SK-N-SH treated with all-trans-retinoic acid at 6 μM for 48 hours (cell line): ENCODE results near the gene IKZF1.

Experiments used
- ATAC-seq: fragments of 200-7000 bp; cut with Tn5 transposase; 3 replicates; pipeline ENCODE4 v1.9.1; 2020; ENCODE audit warnings: mild to moderate bottlenecking, moderate library complexity
- ARNTL ChIP-seq: fragments of 450-650 bp; formaldehyde crosslinking; IDR thresholded peaks from 2 replicates; pipeline ENCODE4 v1.5.0; 2020; ENCODE audit warnings: low read depth, mild to moderate bottlenecking, moderate library complexity, borderline replicate concordance
- BACH2 ChIP-seq: fragments of 250-450 bp; sonication (Bioruptor Pico); IDR thresholded peaks from 2 replicates; pipeline ENCODE4 v1.9.0; 2021; ENCODE audit warnings: mild to moderate bottlenecking, borderline replicate concordance
- CSDC2 ChIP-seq: fragments of 250-450 bp; sonication (Bioruptor Pico); IDR thresholded peaks from 2 replicates; pipeline ENCODE4 v1.5.0; 2020; ENCODE audit warnings: mild to moderate bottlenecking, moderate library complexity
- ESRRG ChIP-seq: fragments of 250-450 bp; sonication (Bioruptor Pico); IDR thresholded peaks from 2 replicates; pipeline ENCODE4 v1.6.1; 2021; ENCODE audit warnings: mild to moderate bottlenecking
- GLIS3 ChIP-seq: fragments of 250-450 bp; sonication (Bioruptor Pico); IDR thresholded peaks from 2 replicates; pipeline ENCODE4 v1.5.0; 2020; ENCODE audit warnings: mild to moderate bottlenecking, moderate library complexity
- ISL1 ChIP-seq: fragments of 250-450 bp; sonication (Bioruptor Pico); IDR thresholded peaks from 2 replicates; pipeline ENCODE4 v2.1.2; 2022; ENCODE audit warnings: mild to moderate bottlenecking, moderate library complexity
- OSR1 ChIP-seq: fragments of 250-450 bp; sonication (Bioruptor Pico); IDR thresholded peaks from 2 replicates; pipeline ENCODE4 v1.8.0; 2022; ENCODE audit warnings: moderate library complexity, mild to moderate bottlenecking, inconsistent platforms
- RARB ChIP-seq: fragments of 250-450 bp; sonication (Bioruptor Pico); IDR thresholded peaks from 2 replicates; pipeline ENCODE4 v1.8.0; 2021; ENCODE audit warnings: mild to moderate bottlenecking, moderate library complexity
- TCF4 ChIP-seq: fragments of 250-450 bp; sonication (Bioruptor Pico); IDR thresholded peaks from 2 replicates; pipeline ENCODE4 v1.8.0; 2021; ENCODE audit warnings: mild to moderate bottlenecking, moderate library complexity, borderline replicate concordance
- TOX ChIP-seq: fragments of 250-450 bp; sonication (Bioruptor Pico); IDR thresholded peaks from 2 replicates; pipeline ENCODE4 v1.8.0; 2021; ENCODE audit warnings: mild to moderate bottlenecking, moderate library complexity, borderline replicate concordance
- ZC3H10 ChIP-seq: fragments of 250-450 bp; sonication (Bioruptor Pico); IDR thresholded peaks from 2 replicates; pipeline ENCODE4 v1.5.1; 2021; ENCODE audit warnings: mild to moderate bottlenecking, moderate library complexity
- ZFP3 ChIP-seq: fragments of 250-450 bp; sonication (Bioruptor Pico); IDR thresholded peaks from 2 replicates; pipeline ENCODE4 v1.5.0; 2020; ENCODE audit warnings: mild to moderate bottlenecking, moderate library complexity
- ZFP30 ChIP-seq: fragments of 450-650 bp; formaldehyde crosslinking; IDR thresholded peaks from 2 replicates; pipeline ENCODE4 v1.5.0; 2022; ENCODE audit warnings: mild to moderate bottlenecking, moderate library complexity
- ZNF565 ChIP-seq: fragments of 450-650 bp; formaldehyde crosslinking; conservative IDR thresholded peaks from 2 replicates; pipeline ENCODE4 v1.5.0; 2020; ENCODE audit warnings: low read depth, mild to moderate bottlenecking, moderate library complexity
- ZNF70 ChIP-seq: fragments of 450-650 bp; formaldehyde crosslinking; IDR thresholded peaks from 2 replicates; pipeline ENCODE4 v1.5.0; 2020; ENCODE audit warnings: mild to moderate bottlenecking, moderate library complexity
- TF ChIP-seq, protein P1 (sequence below): fragments of 250-450 bp; sonication (Bioruptor Pico); IDR thresholded peaks from 2 replicates; pipeline ENCODE4 v1.5.0; 2020; ENCODE audit warnings: mild to moderate bottlenecking, moderate library complexity
- TF ChIP-seq, protein P2 (sequence below): fragments of 250-450 bp; sonication (Bioruptor Pico); IDR thresholded peaks from 2 replicates; pipeline ENCODE4 v1.8.0; 2021; ENCODE audit warnings: low read depth, mild to moderate bottlenecking, moderate library complexity, borderline replicate concordance
- TF ChIP-seq, protein P3 (sequence below): fragments of 250-450 bp; sonication (Bioruptor Pico); IDR thresholded peaks from 2 replicates; pipeline ENCODE4 v1.5.1; 2020; ENCODE audit warnings: low read depth, mild to moderate bottlenecking, moderate library complexity
- TF ChIP-seq, protein P4 (sequence below): fragments of 250-450 bp; sonication (Bioruptor Pico); IDR thresholded peaks from 2 replicates; pipeline ENCODE4 v1.8.0; 2020; ENCODE audit warnings: mild to moderate bottlenecking, moderate library complexity, borderline replicate concordance

The IKZF1 gene

DNA sequence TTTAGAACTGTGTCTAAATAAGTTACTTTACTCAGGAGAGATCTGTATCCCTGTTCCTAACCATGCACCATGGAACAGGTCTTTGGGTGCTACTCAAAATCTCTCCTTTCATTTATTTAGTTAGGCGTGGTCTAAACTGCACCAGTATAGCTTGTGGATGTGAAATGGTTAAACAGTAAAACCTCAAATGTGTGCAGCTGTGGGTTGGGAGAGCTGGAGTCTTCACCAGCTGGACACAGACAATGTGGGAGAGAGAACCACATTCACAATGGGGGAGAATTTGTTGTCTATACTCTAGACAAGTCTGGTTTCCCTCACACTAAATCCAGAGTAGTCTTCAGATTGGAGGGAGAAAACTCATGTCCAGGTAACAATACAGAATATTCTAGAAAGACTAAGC lies 31.2 kb upstream of the IKZF1 start:
- TF ChIP-seq TOX (CRISPR knock-in tag) (no peak), OSR1 (CRISPR knock-in tag) (no peak), RARB (CRISPR knock-in tag) (no peak), ARNTL (CRISPR knock-in tag) (no peak), ISL1 (no peak)
- ATAC-seq = no peak

DNA sequence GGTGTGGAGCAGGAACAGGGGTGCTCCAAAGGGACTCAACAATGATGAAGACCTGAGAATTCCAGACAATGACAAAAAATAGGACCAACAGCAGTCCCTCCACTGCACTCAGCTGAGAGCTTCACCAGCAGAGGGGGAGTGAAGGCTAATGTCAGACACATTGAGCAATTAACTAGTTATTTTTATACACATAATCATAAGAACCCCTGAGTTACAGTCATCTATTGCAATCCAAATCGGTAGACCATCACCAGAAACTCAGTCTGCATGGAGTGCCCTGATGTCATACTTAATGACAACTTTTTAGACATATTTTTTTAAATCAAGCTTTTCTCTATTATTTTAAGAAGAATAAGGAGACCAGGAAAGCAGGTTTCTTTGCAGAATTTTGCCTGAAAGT lies 30.6 kb upstream of the IKZF1 start:
- no peak for ATAC-seq
- TF ChIP-seq ARNTL (CRISPR knock-in tag) (no peak), ESRRG (CRISPR knock-in tag) (no peak), RARB (CRISPR knock-in tag) (no peak), TCF4 (CRISPR knock-in tag) (no peak), ISL1 (no peak), ZFP3 (no peak), ZC3H10 (CRISPR knock-in tag) (no peak)
- TF ChIP-seq, protein P1, sequence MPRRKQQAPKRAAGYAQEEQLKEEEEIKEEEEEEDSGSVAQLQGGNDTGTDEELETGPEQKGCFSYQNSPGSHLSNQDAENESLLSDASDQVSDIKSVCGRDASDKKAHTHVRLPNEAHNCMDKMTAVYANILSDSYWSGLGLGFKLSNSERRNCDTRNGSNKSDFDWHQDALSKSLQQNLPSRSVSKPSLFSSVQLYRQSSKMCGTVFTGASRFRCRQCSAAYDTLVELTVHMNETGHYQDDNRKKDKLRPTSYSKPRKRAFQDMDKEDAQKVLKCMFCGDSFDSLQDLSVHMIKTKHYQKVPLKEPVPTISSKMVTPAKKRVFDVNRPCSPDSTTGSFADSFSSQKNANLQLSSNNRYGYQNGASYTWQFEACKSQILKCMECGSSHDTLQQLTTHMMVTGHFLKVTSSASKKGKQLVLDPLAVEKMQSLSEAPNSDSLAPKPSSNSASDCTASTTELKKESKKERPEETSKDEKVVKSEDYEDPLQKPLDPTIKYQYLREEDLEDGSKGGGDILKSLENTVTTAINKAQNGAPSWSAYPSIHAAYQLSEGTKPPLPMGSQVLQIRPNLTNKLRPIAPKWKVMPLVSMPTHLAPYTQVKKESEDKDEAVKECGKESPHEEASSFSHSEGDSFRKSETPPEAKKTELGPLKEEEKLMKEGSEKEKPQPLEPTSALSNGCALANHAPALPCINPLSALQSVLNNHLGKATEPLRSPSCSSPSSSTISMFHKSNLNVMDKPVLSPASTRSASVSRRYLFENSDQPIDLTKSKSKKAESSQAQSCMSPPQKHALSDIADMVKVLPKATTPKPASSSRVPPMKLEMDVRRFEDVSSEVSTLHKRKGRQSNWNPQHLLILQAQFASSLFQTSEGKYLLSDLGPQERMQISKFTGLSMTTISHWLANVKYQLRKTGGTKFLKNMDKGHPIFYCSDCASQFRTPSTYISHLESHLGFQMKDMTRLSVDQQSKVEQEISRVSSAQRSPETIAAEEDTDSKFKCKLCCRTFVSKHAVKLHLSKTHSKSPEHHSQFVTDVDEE = no peak
- TF ChIP-seq, protein P2, sequence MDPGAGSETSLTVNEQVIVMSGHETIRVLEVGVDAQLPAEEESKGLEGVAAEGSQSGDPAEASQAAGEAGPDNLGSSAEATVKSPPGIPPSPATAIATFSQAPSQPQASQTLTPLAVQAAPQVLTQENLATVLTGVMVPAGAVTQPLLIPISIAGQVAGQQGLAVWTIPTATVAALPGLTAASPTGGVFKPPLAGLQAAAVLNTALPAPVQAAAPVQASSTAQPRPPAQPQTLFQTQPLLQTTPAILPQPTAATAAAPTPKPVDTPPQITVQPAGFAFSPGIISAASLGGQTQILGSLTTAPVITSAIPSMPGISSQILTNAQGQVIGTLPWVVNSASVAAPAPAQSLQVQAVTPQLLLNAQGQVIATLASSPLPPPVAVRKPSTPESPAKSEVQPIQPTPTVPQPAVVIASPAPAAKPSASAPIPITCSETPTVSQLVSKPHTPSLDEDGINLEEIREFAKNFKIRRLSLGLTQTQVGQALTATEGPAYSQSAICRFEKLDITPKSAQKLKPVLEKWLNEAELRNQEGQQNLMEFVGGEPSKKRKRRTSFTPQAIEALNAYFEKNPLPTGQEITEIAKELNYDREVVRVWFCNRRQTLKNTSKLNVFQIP (CRISPR knock-in tag) = no peak
- TF ChIP-seq, protein P3, sequence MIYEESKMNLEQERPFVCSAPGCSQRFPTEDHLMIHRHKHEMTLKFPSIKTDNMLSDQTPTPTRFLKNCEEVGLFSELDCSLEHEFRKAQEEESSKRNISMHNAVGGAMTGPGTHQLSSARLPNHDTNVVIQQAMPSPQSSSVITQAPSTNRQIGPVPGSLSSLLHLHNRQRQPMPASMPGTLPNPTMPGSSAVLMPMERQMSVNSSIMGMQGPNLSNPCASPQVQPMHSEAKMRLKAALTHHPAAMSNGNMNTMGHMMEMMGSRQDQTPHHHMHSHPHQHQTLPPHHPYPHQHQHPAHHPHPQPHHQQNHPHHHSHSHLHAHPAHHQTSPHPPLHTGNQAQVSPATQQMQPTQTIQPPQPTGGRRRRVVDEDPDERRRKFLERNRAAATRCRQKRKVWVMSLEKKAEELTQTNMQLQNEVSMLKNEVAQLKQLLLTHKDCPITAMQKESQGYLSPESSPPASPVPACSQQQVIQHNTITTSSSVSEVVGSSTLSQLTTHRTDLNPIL (CRISPR knock-in tag) = no peak

DNA sequence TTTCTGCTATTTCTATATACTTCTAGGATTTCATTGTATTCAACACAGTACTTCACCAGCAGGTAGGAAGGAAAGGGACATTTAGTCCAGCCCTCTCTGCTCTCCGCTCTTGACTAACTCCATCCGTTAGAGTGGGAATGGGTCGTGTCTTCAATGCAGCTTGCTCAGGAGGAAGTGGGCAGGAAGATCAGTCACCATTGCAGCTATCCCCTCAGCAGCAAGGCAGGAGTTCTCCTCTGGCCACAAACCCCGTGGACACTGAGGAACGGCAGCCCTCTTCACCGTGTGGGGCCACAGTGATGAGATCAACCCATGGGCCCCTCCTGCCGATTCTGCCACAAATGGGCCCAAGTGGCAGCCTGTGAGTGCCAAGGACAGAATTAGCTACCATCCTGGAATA lies 30.2 kb upstream of the IKZF1 start:
- TF ChIP-seq ZC3H10 (CRISPR knock-in tag) (no peak), CSDC2 (CRISPR knock-in tag) (no peak), OSR1 (CRISPR knock-in tag) (no peak), ZFP3 (no peak), GLIS3 (CRISPR knock-in tag) (no peak)
- TF ChIP-seq, protein P2 (CRISPR knock-in tag) = no peak
- TF ChIP-seq, protein P4, sequence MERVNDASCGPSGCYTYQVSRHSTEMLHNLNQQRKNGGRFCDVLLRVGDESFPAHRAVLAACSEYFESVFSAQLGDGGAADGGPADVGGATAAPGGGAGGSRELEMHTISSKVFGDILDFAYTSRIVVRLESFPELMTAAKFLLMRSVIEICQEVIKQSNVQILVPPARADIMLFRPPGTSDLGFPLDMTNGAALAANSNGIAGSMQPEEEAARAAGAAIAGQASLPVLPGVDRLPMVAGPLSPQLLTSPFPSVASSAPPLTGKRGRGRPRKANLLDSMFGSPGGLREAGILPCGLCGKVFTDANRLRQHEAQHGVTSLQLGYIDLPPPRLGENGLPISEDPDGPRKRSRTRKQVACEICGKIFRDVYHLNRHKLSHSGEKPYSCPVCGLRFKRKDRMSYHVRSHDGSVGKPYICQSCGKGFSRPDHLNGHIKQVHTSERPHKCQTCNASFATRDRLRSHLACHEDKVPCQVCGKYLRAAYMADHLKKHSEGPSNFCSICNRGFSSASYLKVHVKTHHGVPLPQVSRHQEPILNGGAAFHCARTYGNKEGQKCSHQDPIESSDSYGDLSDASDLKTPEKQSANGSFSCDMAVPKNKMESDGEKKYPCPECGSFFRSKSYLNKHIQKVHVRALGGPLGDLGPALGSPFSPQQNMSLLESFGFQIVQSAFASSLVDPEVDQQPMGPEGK = no peak
- no peak for ATAC-seq

DNA sequence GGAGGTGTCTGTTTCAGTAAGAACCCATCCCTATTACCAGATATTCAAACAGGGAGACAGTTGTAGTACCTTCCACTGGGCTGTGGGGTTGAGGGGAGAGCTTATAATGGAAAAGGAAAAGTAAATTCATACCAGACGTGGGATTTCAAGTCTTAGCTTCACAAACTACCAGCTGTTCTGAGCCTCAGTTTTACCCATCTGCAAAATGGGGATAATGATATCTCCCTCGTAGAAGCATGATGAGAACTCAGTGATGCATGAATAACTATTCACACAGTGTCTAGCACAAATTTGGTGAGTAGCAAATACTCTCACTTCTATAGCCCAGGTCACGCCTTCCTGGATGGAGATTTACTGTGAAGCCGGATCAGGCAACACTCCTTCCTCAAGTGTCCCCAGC lies 29.1 kb upstream of the IKZF1 start:
- no peak for TF ChIP-seq ESRRG (CRISPR knock-in tag)
- TF ChIP-seq BACH2 (CRISPR knock-in tag) = no peak
- no peak for TF ChIP-seq ZFP30 (CRISPR knock-in tag)
- TF ChIP-seq GLIS3 (CRISPR knock-in tag) = no peak
- TF ChIP-seq ZNF70 (CRISPR knock-in tag) = no peak
- TF ChIP-seq ZNF565 (CRISPR knock-in tag) = no peak
- no peak for TF ChIP-seq CSDC2 (CRISPR knock-in tag)
- TF ChIP-seq TCF4 (CRISPR knock-in tag) = no peak
- no peak for TF ChIP-seq TOX (CRISPR knock-in tag)
- TF ChIP-seq, protein P4 = no peak
- TF ChIP-seq, protein P2 (CRISPR knock-in tag) = no peak

More for the DNA sequence above, 29.1 kb upstream of the IKZF1 start:
- no peak for ATAC-seq
